Measurements from ENCODE around the gene PISD.

GRCh38 chr22:31691408-31691807, 29.4 kb upstream of the PISD start:
- TF ChIP-seq, protein P1, sequence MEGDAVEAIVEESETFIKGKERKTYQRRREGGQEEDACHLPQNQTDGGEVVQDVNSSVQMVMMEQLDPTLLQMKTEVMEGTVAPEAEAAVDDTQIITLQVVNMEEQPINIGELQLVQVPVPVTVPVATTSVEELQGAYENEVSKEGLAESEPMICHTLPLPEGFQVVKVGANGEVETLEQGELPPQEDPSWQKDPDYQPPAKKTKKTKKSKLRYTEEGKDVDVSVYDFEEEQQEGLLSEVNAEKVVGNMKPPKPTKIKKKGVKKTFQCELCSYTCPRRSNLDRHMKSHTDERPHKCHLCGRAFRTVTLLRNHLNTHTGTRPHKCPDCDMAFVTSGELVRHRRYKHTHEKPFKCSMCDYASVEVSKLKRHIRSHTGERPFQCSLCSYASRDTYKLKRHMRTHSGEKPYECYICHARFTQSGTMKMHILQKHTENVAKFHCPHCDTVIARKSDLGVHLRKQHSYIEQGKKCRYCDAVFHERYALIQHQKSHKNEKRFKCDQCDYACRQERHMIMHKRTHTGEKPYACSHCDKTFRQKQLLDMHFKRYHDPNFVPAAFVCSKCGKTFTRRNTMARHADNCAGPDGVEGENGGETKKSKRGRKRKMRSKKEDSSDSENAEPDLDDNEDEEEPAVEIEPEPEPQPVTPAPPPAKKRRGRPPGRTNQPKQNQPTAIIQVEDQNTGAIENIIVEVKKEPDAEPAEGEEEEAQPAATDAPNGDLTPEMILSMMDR (IDR thresholded peaks at IDR 0.05; ENCODE audit: low read length) = no peak
- TF ChIP-seq EZH2 (IDR thresholded peaks at IDR 0.05; ENCODE audit: borderline replicate concordance, low read length) = no peak
